GM10266 (cell line): Measurements from ENCODE around the gene NUBP1.

Experiments
- DNase-seq: peaks from one replicate; pipeline ENCODE4 v3.0.0; 2012; ENCODE audit errors: extremely low spot score
- CTCF ChIP-seq: IDR thresholded peaks from 2 replicates; pipeline ENCODE4 v1.5.1; 2012; ENCODE audit warnings: mild to moderate bottlenecking, low read depth; ENCODE audit not compliant: control insufficient read depth, insufficient read depth; ENCODE audit errors: missing control alignments

The NUBP1 gene

GRCh38 chr16:10817963-10818941 is 74.6 kb downstream of the NUBP1 start, which contains the start of gene TVP23A:
TSS of gene TVP23A (minus strand) at chr16:10818794. CDS start at chr16:10818493, 301 bp downstream.
- TF ChIP-seq CTCF = no peak
- no peak for DNase-seq
